ENCODE data around the gene MARCHF3.
"Not testable (repeated sequence)": the region's sequence is repeated elsewhere in the genome, so short reads cannot be mapped to it uniquely, and the experiment has no call there.

DNA sequence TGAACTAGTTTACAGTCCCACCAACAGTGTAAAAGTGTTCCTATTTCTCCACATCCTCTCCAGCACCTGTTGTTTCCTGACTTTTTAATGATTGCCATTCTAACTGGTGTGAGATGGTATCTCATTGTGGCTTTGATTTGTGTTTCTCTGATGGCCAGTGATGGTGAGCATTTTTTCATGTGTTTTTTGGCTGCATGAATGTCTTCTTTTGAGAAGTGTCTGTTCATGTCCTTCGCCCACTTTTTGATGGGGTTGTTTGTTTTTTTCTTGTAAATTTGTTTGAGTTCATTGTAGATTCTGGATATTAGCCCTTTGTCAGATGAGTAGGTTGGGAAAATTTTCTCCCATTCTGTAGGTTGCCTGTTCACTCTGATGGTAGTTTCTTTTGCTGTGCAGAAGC lies 126.0 kb downstream of the MARCHF3 start:
- not testable (repeated sequence) for TF ChIP-seq POLR2A (IDR thresholded peaks at IDR 0.05; ENCODE audit: low read depth, low read length); TAF1 (IDR thresholded peaks at IDR 0.05; ENCODE audit: borderline replicate concordance, low read depth, low read length)

All from GM12892 (cell line).